PC-9 (cell line): ENCODE measurements around the gene HOXC4. TPM values are rescaled to one million over a fixed set of nuclear protein-coding genes. Genes with fewer than 3 reads are reported as not detected.

Experiments
- BruUV-seq: library from RNA; stranded (reverse); fragments of 400-500 nt; replicated peaks from 2 replicates; lab custom pipeline; 2021; lab: Mats Ljungman, UMichigan
- CTCF ChIA-PET: fragments of 300-600 bp; sonication (Branson Sonifier 250); formaldehyde crosslinking; loops from one replicate; lab custom pipeline; 2022; ENCODE audit warnings: antibody characterized with exemption; lab: Charles Lee
- POLR2A ChIA-PET: fragments of 300-600 bp; sonication (Branson Sonifier 250); formaldehyde crosslinking; loops from one replicate; lab custom pipeline; 2022; ENCODE audit warnings: antibody characterized with exemption; ENCODE audit not compliant: unreplicated experiment; lab: Charles Lee
- DNase-seq, 2 experiments: peaks; one replicate each; pipeline versions ENCODE4 v3.0.0 to v3.0.0-alpha.2; 2015 to 2022; ENCODE audit warnings: mixed read lengths in 1 of 2
- H2AFZ ChIP-seq: fragments of 200-600 bp; sonication (generic); 2 replicates; pipeline ENCODE4 v1.8.1; 2017; ENCODE audit warnings: antibody characterized with exemption
- H3F3A ChIP-seq: fragments of 200-600 bp; sonication (generic); 2 replicates; pipeline ENCODE4 v1.8.1; 2017; ENCODE audit warnings: antibody characterized with exemption, mild to moderate bottlenecking, low read depth; ENCODE audit not compliant: insufficient read depth
- H3K27ac ChIP-seq: fragments of 200-600 bp; sonication (generic); 2 replicates; pipeline ENCODE4 v1.6.1; 2016; ENCODE audit warnings: mixed run types
- H3K27me3 ChIP-seq: fragments of 200-600 bp; sonication (generic); 2 replicates; pipeline ENCODE4 v1.6.1; 2016; ENCODE audit warnings: low read depth, mixed run types; ENCODE audit not compliant: insufficient read depth
- H3K36me3 ChIP-seq: fragments of 200-600 bp; sonication (generic); 2 replicates; pipeline ENCODE4 v1.6.1; 2016; ENCODE audit warnings: low read depth, mixed run types
- H3K4me1 ChIP-seq: fragments of 200-600 bp; sonication (generic); replicated peaks from 2 replicates; pipeline ENCODE4 v1.6.1; 2016; ENCODE audit warnings: mixed run types; ENCODE audit not compliant: insufficient read depth
- H3K4me2 ChIP-seq: fragments of 200-600 bp; sonication (generic); 2 replicates; pipeline ENCODE4 v1.6.1; 2017; ENCODE audit warnings: mixed run types
- H3K4me3 ChIP-seq: fragments of 200-600 bp; sonication (generic); 2 replicates; pipeline ENCODE4 v1.6.1; 2016; ENCODE audit warnings: mixed run types
- H3K79me2 ChIP-seq: fragments of 200-600 bp; sonication (generic); 2 replicates; pipeline ENCODE4 v1.6.1; 2017; ENCODE audit warnings: low read depth, mixed run types
- H3K9me2 ChIP-seq: fragments of 200-600 bp; sonication (generic); 2 replicates; pipeline ENCODE4 v1.8.1; 2017; ENCODE audit warnings: mild to moderate bottlenecking; ENCODE audit not compliant: insufficient read depth
- H3K9me3 ChIP-seq: fragments of 200-600 bp; sonication (generic); 2 replicates; pipeline ENCODE4 v1.8.1; 2016; ENCODE audit warnings: low read depth; ENCODE audit not compliant: insufficient read depth
- H4K20me1 ChIP-seq: fragments of 200-600 bp; sonication (generic); 2 replicates; pipeline ENCODE4 v1.8.1; 2017; ENCODE audit not compliant: insufficient read depth
- CTCF ChIP-seq: fragments of 200-600 bp; sonication (generic); conservative IDR thresholded peaks from 2 replicates; pipeline ENCODE4 v1.6.1; 2017; ENCODE audit warnings: mixed run types, antibody characterized with exemption, mild to moderate bottlenecking, moderate library complexity
- EZH2 ChIP-seq: fragments of 200-600 bp; sonication (generic); IDR thresholded peaks from 2 replicates; pipeline ENCODE4 v1.8.0; 2017; ENCODE audit warnings: antibody characterized with exemption, low read depth
- intact Hi-C: fragments of 100-400 bp; cut with micrococcal nuclease; formaldehyde crosslinking; loops from one replicate; pipeline ENCODE4 v1.10.0; 2022; ENCODE audit not compliant: unreplicated experiment
- total RNA-seq: library from RNA; stranded (reverse); gene quantifications from 2 replicates; pipeline ENCODE4 v1.2.3, GENCODE V29; 2021

HOXC4 gene
- total RNA-seq, 1 experiment from 2014 or later: 3.8 TPM

- Histone ChIP-seq H3K4me3 (no peak overlapping the region), H3F3A (no peaks in the 10 kb centered on the region), H3K36me3 (no peaks in the 10 kb centered on the region), H3K27ac (no peak overlapping the region), H3K79me2 (no peaks in the 10 kb centered on the region), H2AFZ (no peak overlapping the region), H3K4me1 (no peaks in the 10 kb centered on the region), H4K20me1 (no peaks in the 10 kb centered on the region), H3K9me3 (no peaks in the 10 kb centered on the region), H3K9me2 (no peaks in the 10 kb centered on the region), H3K27me3 (peaks cover 18% of the 10 kb centered on the region), H3K4me2 (no peak overlapping the region)
- POLR2A ChIA-PET: no interaction called here
- BruUV-seq: no TSS peak
- intact Hi-C loops: no loop called here
- no peak for DNase-seq
- no peak for TF ChIP-seq EZH2
- CTCF ChIA-PET: interaction anchor here (0.7 kb wide), 1 partner anchor 201 kb away, joined by 5 read pairs; no protein-coding TSS in a partner anchor
Measured at GRCh38 chr12:54051026-54051842, 2.4 kb upstream of the HOXC4 start.

- Histone ChIP-seq H3K79me2 (no peaks in the 10 kb centered on the region), H3K27ac (no peak overlapping the region), H3K36me3 (no peaks in the 10 kb centered on the region), H2AFZ (no peak overlapping the region), H3K4me3 (no peak overlapping the region), H3K9me3 (no peaks in the 10 kb centered on the region), H4K20me1 (no peaks in the 10 kb centered on the region), H3K4me1 (no peaks in the 10 kb centered on the region), H3K9me2 (no peaks in the 10 kb centered on the region), H3K27me3 (peaks cover 18% of the 10 kb centered on the region), H3K4me2 (no peak overlapping the region), H3F3A (no peaks in the 10 kb centered on the region)
- ChIA-PET POLR2A (interaction anchor here (0.6 kb wide), 1 partner anchor 143 kb away, joined by 3 read pairs; no protein-coding TSS in a partner anchor), CTCF (no interaction called here)
- TF ChIP-seq CTCF (no peak), EZH2 (no peak)
- no TSS peak for BruUV-seq
- intact Hi-C loops: no loop called here
- no peak for DNase-seq
Measured at GRCh38 chr12:54051874-54052437, 1.7 kb upstream of the HOXC4 start.

- Histone ChIP-seq H3K4me1 (no peaks in the 10 kb centered on the region), H3K4me3 (no peak overlapping the region), H3K9me2 (no peaks in the 10 kb centered on the region), H3K79me2 (no peaks in the 10 kb centered on the region), H3K9me3 (no peaks in the 10 kb centered on the region), H4K20me1 (no peaks in the 10 kb centered on the region), H3K36me3 (no peaks in the 10 kb centered on the region), H3K4me2 (no peak overlapping the region), H3K27me3 (peaks cover 18% of the 10 kb centered on the region), H2AFZ (no peak overlapping the region), H3K27ac (no peak overlapping the region), H3F3A (no peaks in the 10 kb centered on the region)
- DNase-seq: no peak
- ChIA-PET POLR2A (interaction anchor here (0.6 kb wide), 1 partner anchor 142 kb away, joined by 3 read pairs; no protein-coding TSS in a partner anchor), CTCF (no interaction called here)
- no TSS peak for BruUV-seq
- no peak for TF ChIP-seq EZH2
- TF ChIP-seq CTCF: no peak
- intact Hi-C loops: no loop called here
Measured at GRCh38 chr12:54052438-54053002, 1.1 kb upstream of the HOXC4 start.
